HG03520 (cell line): ENCODE data around the gene SAXO1.

Source experiments
- ATAC-seq: cut with Tn5 transposase; IDR thresholded peaks from one replicate; pipeline ENCODE4 v1.9.1; 2021; ENCODE audit warnings: mild to moderate bottlenecking, moderate library complexity; ENCODE audit not compliant: unreplicated experiment

Gene SAXO1

GRCh38 chr9:18888290-18888689 is 144.7 kb downstream of the SAXO1 start:
- ATAC-seq, result no peak

- no peak for ATAC-seq
These were observed 145.5 kb downstream of the SAXO1 start for GRCh38 chr9:18887546-18887945.

GRCh38 chr9:18881758-18882157 is 151.3 kb downstream of the SAXO1 start:
- ATAC-seq, result no peak

GRCh38 chr9:18877984-18878383 is 155.0 kb downstream of the SAXO1 start:
- ATAC-seq, result no peak
